SW480 (cell line): ENCODE measurements around the gene MEOX1.

ENCODE experiments used
- DNase-seq: peaks from one replicate; pipeline ENCODE4 v3.0.0-alpha.2; 2016; ENCODE audit warnings: low spot score

MEOX1 gene

GRCh38 chr17:43591001-43591400 lies 70.7 kb downstream of the MEOX1 start:
- no peak for DNase-seq
